ENCODE data around the gene CLEC4F.

DNA sequence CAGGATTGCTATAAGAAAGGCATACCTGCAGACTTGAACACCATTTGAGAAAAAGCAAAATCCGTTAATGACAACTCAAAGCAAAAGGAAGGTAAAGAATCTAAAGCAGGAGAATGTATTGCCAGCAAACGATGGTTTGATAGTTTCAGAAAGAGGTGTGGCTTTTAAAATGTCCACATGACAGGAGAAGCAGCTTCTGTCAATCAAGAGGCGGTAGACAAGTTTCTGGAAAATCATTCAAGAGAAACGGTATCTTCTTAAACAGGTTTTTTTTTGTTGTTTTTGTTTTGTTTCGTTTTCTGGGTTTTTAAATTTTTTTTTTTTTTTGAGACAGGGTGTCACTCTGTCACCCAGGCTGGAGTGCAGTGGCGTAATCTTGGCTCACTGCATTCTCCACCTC, 13.8 kb downstream of the CLEC4F start:
- TF ChIP-seq, protein P1, sequence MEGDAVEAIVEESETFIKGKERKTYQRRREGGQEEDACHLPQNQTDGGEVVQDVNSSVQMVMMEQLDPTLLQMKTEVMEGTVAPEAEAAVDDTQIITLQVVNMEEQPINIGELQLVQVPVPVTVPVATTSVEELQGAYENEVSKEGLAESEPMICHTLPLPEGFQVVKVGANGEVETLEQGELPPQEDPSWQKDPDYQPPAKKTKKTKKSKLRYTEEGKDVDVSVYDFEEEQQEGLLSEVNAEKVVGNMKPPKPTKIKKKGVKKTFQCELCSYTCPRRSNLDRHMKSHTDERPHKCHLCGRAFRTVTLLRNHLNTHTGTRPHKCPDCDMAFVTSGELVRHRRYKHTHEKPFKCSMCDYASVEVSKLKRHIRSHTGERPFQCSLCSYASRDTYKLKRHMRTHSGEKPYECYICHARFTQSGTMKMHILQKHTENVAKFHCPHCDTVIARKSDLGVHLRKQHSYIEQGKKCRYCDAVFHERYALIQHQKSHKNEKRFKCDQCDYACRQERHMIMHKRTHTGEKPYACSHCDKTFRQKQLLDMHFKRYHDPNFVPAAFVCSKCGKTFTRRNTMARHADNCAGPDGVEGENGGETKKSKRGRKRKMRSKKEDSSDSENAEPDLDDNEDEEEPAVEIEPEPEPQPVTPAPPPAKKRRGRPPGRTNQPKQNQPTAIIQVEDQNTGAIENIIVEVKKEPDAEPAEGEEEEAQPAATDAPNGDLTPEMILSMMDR (IDR thresholded peaks at IDR 0.05): no peak
- no peak for TF ChIP-seq POLR2A (IDR thresholded peaks at IDR 0.05)

All from right lobe of liver (tissue), 4 donors.